AG09309 (cell line): ENCODE measurements around the gene TCEA3.

ENCODE experiments used
- DNase-seq: peaks from one replicate; pipeline ENCODE4 v3.0.0-alpha.2; 2010; ENCODE audit warnings: low read depth
- H3K4me3 ChIP-seq: 2 replicates; pipeline ENCODE4 v1.5.1; 2011; ENCODE audit warnings: mild to moderate bottlenecking, low read depth, low read length, moderate library complexity; ENCODE audit not compliant: control insufficient read depth
- CTCF ChIP-seq: IDR thresholded peaks from 2 replicates; pipeline ENCODE4 v1.5.1; 2011; ENCODE audit warnings: mild to moderate bottlenecking, low read depth, low read length, inconsistent platforms; ENCODE audit not compliant: insufficient read depth, control insufficient read depth; ENCODE audit errors: missing control alignments

The TCEA3 gene

GRCh38 chr1:23419180-23419579 lies 5.4 kb downstream of the TCEA3 start:
- H3K4me3 ChIP-seq = no peak overlapping the region
- TF ChIP-seq CTCF = no peak
- DNase-seq = no peak

GRCh38 chr1:23417570-23417969 lies 7.0 kb downstream of the TCEA3 start:
- no peak for DNase-seq

GRCh38 chr1:23416964-23417363 lies 7.6 kb downstream of the TCEA3 start:
- DNase-seq = no peak
- TF ChIP-seq CTCF = no peak
- H3K4me3 ChIP-seq = no peak overlapping the region

More at GRCh38 chr1:23417570-23417969, 7.0 kb downstream of the TCEA3 start:
- no peak overlapping the region for H3K4me3 ChIP-seq
- TF ChIP-seq CTCF = no peak

- DNase-seq = no peak
- TF ChIP-seq CTCF = no peak
- no peak overlapping the region for H3K4me3 ChIP-seq
These were observed 15.7 kb downstream of the TCEA3 start for GRCh38 chr1:23408797-23409290.

GRCh38 chr1:23407016-23407630 lies 17.4 kb downstream of the TCEA3 start:
- H3K4me3 ChIP-seq = no peak overlapping the region
- DNase-seq = no peak
- no peak for TF ChIP-seq CTCF

- no peak for TF ChIP-seq CTCF
- H3K4me3 ChIP-seq = no peak overlapping the region
- DNase-seq = no peak
These were observed 18.6 kb downstream of the TCEA3 start for GRCh38 chr1:23405946-23406345.
